Osteoblast (primary cell): ENCODE data around the gene ANKRD24. TPM values are rescaled to one million over a fixed set of nuclear protein-coding genes. Genes with fewer than 3 reads are reported as not detected.
A peak's percentile ranks its signal among the peaks of the same experiment; 100 is the strongest.

Experiments used
- DNase-seq: peaks from one replicate; pipeline ENCODE4 v3.0.0; 2011; ENCODE audit warnings: low spot score, mixed read lengths; ENCODE audit not compliant: insufficient read length; ENCODE audit errors: missing footprints
- H2AFZ ChIP-seq: 2 replicates; pipeline ENCODE4 v1.6.0; 2011; ENCODE audit warnings: mild to moderate bottlenecking, low read length
- H3K27ac ChIP-seq: 2 replicates; pipeline ENCODE4 v1.5.1; 2011; ENCODE audit warnings: mild to moderate bottlenecking, low read depth, low read length, moderate library complexity
- H3K27me3 ChIP-seq: 2 replicates; pipeline ENCODE4 v1.6.0; 2012; ENCODE audit warnings: mild to moderate bottlenecking, control low read depth, inconsistent platforms, low read length, moderate library complexity; ENCODE audit not compliant: insufficient read depth
- H3K36me3 ChIP-seq: 2 replicates; pipeline ENCODE4 v1.5.1; 2011; ENCODE audit warnings: mild to moderate bottlenecking, low read length, control low read depth, moderate library complexity; ENCODE audit not compliant: insufficient read depth
- H3K4me1 ChIP-seq: 2 replicates; pipeline ENCODE4 v1.5.1; 2011; ENCODE audit warnings: mild to moderate bottlenecking, low read length, control low read depth, moderate library complexity; ENCODE audit not compliant: insufficient read depth
- H3K4me2 ChIP-seq: 2 replicates; pipeline ENCODE4 v1.6.0; 2011; ENCODE audit warnings: mild to moderate bottlenecking, low read length; ENCODE audit not compliant: insufficient read depth
- H3K4me3 ChIP-seq: fragments of 200-600 bp; sonication (generic); 3 replicates; pipeline ENCODE4 v1.5.1; 2012; ENCODE audit warnings: mild to moderate bottlenecking, low read length, inconsistent platforms; ENCODE audit not compliant: insufficient read depth
- H3K79me2 ChIP-seq: 2 replicates; pipeline ENCODE4 v1.6.0; 2012; ENCODE audit warnings: mild to moderate bottlenecking, low read length, control low read depth, inconsistent platforms; ENCODE audit not compliant: insufficient read depth
- H3K9me3 ChIP-seq: 2 replicates; pipeline ENCODE4 v1.5.1; 2011; ENCODE audit warnings: low read depth, low read length, control low read depth
- H4K20me1 ChIP-seq: 2 replicates; pipeline ENCODE4 v1.6.0; 2012; ENCODE audit warnings: mild to moderate bottlenecking, low read length, control low read depth; ENCODE audit not compliant: insufficient read depth
- total RNA-seq: library from RNA; depleted of rRNA; stranded (reverse); fragments of >200 nt; gene quantifications from 2 replicates; pipeline ENCODE4 v1.2.3, GENCODE V29; 2012
- TF ChIP-seq, protein P1 (sequence below): IDR thresholded peaks from 2 replicates; pipeline ENCODE4 v1.5.1; 2011; ENCODE audit warnings: mild to moderate bottlenecking, low read depth, low read length, moderate library complexity; ENCODE audit errors: extremely low read depth

ANKRD24 gene
- total RNA-seq, 1 donor, result 0.72 TPM

DNA sequence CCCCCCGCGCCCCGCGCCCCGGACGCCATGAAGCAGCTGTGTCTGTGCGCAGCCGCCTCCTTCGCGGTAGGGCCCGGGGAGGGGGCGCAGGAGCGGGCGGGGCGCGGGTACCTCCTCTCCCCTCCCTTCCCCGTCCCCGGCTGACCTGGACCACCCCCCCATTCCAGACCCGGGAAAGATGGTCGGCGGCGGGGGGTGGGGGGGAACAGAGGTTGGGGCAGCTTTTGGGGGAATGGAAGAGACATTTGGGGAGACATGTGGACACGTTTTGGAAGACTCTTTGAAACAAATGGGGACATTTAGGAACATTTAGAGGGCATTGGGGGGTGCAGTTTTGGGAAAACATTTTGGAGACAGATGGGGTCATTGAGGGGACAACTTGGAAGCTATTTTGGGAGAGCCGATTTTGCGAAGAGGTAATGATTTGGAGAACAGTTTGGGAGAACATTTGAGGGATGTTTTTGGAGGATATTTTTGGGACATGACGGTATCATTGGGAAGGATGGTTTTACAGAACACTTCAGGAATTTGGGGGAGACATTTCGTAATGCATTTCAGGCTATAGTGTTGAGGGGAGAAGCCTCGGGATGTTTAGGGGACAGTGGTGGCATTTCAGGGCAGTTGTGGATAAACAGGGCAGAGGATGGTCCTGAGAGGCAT is 16.1 kb downstream of the ANKRD24 start:
- TF ChIP-seq, protein P1, sequence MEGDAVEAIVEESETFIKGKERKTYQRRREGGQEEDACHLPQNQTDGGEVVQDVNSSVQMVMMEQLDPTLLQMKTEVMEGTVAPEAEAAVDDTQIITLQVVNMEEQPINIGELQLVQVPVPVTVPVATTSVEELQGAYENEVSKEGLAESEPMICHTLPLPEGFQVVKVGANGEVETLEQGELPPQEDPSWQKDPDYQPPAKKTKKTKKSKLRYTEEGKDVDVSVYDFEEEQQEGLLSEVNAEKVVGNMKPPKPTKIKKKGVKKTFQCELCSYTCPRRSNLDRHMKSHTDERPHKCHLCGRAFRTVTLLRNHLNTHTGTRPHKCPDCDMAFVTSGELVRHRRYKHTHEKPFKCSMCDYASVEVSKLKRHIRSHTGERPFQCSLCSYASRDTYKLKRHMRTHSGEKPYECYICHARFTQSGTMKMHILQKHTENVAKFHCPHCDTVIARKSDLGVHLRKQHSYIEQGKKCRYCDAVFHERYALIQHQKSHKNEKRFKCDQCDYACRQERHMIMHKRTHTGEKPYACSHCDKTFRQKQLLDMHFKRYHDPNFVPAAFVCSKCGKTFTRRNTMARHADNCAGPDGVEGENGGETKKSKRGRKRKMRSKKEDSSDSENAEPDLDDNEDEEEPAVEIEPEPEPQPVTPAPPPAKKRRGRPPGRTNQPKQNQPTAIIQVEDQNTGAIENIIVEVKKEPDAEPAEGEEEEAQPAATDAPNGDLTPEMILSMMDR, result no peak
- Histone ChIP-seq H3K4me3 (no peak overlapping the region), H3K36me3 (no peaks in the 10 kb centered on the region), H4K20me1 (no peaks in the 10 kb centered on the region), H3K4me1 (no peaks in the 10 kb centered on the region), H3K79me2 (no peaks in the 10 kb centered on the region), H3K27me3 (peaks cover 16% of the 10 kb centered on the region), H3K4me2 (no peak overlapping the region), H2AFZ (no peak overlapping the region), H3K27ac (no peak overlapping the region), H3K9me3 (no peaks in the 10 kb centered on the region)
- peak; percentile 88 for DNase-seq

DNA sequence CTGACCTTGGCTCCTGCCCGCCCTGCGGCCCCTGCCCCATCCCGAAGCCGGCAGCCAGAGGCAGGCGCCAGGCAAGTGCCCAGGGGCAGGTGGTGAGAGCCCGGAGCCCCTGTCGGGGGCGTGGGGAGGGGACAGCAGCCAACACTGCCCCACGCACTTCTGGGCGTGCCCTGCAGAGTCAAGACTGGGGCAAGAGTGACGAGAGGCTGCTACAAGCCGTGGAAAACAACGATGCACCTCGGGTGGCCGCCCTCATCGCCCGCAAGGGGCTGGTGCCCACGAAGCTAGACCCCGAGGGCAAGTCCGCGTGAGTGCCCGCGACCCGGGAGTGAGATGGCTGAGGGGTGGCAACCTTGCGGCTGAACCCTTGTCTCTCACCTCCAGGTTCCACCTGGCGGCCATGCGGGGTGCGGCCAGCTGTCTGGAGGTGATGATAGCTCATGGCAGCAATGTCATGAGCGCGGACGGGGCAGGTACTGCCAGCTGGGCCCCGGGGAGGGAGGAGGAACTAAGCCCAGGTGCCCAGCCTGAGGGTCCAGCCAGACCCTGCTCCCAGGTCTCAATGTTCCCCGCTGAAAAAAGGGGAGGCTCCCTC is 17.3 kb downstream of the ANKRD24 start:
- Histone ChIP-seq H4K20me1 (no peaks in the 10 kb centered on the region), H3K27ac (no peak overlapping the region), H3K4me3 (no peak overlapping the region), H3K9me3 (no peaks in the 10 kb centered on the region), H3K36me3 (no peaks in the 10 kb centered on the region), H3K79me2 (no peaks in the 10 kb centered on the region), H3K4me1 (peaks cover 3% of the 10 kb centered on the region), H3K27me3 (peaks cover 9% of the 10 kb centered on the region), H3K4me2 (no peak overlapping the region), H2AFZ (no peak overlapping the region)
- TF ChIP-seq, protein P1, result no peak
- peak; percentile 42 for DNase-seq

DNA sequence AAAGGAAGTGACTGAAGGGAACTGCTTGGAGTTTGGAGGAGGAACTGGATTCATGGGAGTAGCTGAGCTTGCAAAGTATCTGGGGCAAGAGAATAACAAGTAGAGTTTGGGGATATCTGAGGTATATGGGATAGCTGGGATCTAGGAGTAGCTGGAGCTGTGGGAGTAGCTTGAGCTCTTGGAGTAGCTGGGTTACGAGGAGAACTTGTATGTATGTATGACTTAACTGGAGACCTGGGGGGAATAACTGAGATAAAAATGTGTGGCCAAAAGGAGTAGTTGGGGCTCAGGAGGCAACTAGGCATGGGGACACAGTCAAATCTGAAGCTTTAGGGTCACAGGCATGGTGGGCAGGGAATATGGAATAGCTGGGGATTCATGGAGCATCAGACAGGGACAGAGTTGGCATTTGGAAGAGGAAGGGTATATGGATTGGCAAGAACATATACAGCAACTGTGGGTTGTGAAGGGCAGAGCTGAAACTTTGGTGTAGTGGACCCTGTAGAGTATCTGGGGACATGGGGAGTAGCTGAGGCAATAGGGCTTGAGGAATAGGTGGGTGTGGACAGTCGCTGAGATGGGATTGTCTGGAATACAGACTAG is 18.6 kb downstream of the ANKRD24 start:
- Histone ChIP-seq H3K27me3 (peaks cover 9% of the 10 kb centered on the region), H3K9me3 (no peaks in the 10 kb centered on the region), H3K4me3 (no peak overlapping the region), H3K79me2 (no peaks in the 10 kb centered on the region), H3K36me3 (no peaks in the 10 kb centered on the region), H4K20me1 (no peaks in the 10 kb centered on the region), H2AFZ (no peak overlapping the region), H3K4me1 (peaks cover 3% of the 10 kb centered on the region), H3K27ac (no peak overlapping the region), H3K4me2 (no peak overlapping the region)
- peak; percentile 57 for DNase-seq
- TF ChIP-seq, protein P1, result no peak

DNA sequence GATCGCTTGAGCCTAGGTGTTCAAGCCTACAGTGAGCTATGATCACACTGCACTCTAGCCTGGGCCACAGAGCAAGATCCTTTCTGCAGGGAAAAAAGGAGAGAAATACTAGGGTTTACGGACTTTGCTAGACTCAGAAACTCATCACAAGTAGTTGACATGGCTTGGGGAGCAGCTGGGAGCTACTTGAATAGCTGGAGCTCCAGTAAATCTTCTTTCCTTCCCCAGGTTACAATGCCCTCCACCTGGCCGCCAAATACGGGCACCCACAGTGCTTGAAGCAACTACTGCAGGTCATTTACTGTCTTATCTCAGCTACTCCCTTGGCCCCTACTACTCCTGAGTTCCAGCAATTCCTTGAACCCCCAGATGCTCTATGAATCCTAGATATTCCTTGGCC is 19.3 kb downstream of the ANKRD24 start:
- DNase-seq, result peak; percentile 81
- H3K79me2 ChIP-seq, result no peaks in the 10 kb centered on the region
- no peak overlapping the region for H3K4me3 ChIP-seq
- peaks cover 9% of the 10 kb centered on the region for H3K27me3 ChIP-seq
- no peak overlapping the region for H2AFZ ChIP-seq
- no peaks in the 10 kb centered on the region for H4K20me1 ChIP-seq
- TF ChIP-seq, protein P1, result no peak
- H3K4me2 ChIP-seq, result no peak overlapping the region
- H3K36me3 ChIP-seq, result no peaks in the 10 kb centered on the region
- no peak overlapping the region for H3K27ac ChIP-seq
- peaks cover 3% of the 10 kb centered on the region for H3K4me1 ChIP-seq
- H3K9me3 ChIP-seq, result no peaks in the 10 kb centered on the region
